ENCODE measurements around the gene BRF1. TPM values are rescaled to one million over a fixed set of nuclear protein-coding genes. Genes with fewer than 3 reads are reported as not detected.
"Not testable (repeated sequence)": the region's sequence is repeated elsewhere in the genome, so short reads cannot be mapped to it uniquely, and the experiment has no call there.

BRF1 gene
- polyA plus RNA-seq, 1 donor: 37.6 TPM

GRCh38 chr14:105333020-105333490, 32.3 kb upstream of the BRF1 start:
- DNase-seq: no peak

DNA sequence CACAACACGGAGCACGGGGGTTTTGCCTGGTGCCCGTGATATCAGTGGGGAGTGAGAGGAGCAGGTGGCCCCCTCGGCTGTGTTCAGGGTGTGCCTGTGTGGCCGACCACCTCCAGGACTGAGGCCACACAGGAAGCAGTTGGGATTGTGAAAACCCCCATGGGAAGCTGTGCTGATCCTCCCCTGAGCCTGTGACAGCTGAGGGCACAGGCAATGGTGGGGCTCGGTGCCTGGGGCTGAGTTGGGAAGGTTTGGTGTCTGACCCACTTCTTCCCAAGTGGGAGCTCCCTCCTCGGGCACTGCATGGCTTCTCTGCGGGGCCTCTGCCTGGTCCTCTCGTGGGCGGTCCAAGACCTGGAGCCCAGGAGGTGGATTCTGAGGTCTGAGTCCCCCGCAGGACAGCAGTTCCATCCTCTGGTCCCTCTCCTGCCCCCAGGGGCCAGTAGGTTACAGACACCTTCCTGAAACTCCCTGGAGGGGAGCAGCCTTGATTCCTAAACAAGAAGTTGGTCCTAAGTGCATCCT, 31.6 kb upstream of the BRF1 start:
- no peak for DNase-seq

DNA sequence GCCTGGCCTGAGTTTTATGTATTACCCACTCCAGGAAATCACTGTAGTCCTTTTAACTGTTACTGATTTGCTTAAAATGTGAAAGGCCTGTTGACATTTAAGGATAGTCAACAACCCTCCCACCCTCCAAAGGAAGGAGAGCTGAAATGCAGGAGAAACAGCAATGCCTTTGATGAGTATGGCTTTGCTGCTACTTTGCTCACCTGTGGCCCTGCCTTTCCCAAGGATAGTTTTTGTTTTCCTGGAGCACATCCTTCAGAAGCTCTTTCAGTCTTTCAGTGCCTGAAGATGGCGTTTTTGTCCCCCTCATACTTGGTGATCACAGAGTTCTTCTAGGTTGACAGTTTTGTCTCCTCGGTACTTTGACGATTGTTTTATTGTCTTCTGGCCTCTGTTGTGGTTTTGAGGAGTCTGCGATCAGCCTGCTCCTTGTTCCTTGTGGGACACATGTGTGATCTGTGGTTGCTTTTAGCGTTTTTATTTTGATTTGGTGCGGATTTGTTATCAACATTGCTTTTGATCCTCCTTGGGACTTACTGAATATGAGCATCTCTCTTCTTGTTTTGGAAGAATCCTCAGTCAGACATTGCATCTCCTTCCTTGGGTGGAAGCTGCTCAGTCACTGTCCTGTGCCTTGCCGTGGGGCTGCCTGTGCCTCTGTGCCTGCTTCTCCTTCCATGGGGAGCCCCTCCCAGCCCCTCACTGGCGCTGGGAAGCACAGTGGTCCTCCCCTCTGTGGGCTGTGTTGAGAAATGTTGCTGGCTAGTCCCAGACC, 31.0 kb upstream of the BRF1 start:
- DNase-seq: no peak

DNA sequence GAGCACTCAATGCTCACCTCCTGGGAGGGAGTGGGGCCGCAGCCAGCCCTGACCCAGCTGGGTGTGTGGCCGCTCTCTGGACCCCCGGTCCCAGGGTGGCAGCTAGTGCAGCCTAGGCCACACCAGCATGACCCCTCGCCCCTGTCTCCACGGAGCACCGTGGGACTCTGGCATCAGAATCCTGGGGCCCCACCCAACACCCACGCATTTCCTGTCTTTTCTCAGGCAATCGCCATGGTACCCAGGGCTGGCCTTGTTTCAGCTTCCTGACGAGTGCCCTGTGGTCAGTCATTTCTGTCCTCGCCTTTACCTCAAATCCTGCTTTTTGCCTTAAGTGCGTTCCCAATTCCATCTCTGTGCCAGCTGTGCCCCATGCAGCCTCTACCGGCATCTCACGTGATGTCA, 29.7 kb upstream of the BRF1 start:
- DNase-seq: no peak

- no peak for DNase-seq
Observed at GRCh38 chr14:105329411-105330150, 28.8 kb upstream of the BRF1 start.

GRCh38 chr14:105328678-105329390, 28.0 kb upstream of the BRF1 start:
- DNase-seq: no peak

- no peak for DNase-seq
Observed at GRCh38 chr14:105328070-105328677, 27.4 kb upstream of the BRF1 start.

DNA sequence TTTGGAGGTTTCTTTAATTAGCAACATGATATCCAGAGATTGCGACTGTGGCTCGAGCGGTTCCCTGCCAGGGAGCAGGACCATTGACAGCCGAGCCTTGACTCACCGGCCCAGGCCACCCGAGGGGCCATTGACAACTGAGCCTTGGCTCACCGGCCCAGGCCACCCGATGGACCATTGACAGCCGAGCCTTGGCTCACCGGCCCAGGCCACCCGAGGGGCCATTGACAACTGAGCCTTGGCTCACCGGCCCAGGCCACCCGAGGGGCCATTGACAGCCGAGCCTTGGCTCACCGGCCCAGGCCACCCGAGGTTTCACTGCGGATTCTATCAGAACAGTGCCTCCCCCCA, 26.9 kb upstream of the BRF1 start:
- not testable (repeated sequence) for DNase-seq

DNA sequence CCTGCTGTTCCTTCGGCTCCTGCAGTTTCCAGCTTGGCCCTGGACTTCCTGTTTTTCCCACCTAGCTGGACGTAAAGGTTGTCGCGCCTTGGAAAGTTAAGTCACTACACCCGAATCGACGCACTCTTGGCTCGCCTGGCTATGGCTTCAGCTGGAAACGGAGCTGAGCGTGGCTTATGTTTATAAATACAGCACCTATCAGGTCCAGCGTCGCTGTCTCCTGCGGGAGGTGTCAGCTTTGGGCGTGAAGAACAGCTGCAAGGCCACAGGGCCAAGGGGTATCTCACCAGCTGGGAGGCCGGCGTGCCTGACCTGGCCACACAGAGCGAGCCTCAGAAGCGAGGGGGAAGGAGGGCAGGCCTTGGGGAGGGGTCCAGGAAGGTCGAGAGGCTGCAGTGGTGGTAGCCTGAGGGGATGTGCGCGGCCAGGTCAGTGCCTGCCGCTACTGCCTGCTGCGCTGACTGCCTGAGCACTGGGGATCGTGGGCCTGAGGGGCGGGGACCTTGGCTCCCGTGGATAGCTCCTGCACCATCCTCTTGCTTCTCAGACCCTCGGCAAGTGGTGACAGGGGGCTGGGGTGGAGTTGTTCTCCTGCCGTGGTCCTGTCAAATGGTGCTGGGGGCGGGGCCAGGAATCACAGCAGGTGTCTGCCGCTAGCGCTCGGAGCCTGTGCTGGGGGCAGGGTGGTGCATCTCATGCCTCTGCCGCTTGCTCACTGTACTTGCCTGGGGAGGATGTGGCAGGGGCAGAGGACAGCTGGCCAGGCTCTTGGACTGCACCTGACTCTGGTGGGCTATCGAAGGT, 26.3 kb upstream of the BRF1 start:
- no peak for DNase-seq

GRCh38 chr14:105326568-105326867, 25.7 kb upstream of the BRF1 start:
- DNase-seq: no peak

GRCh38 chr14:105325716-105326567, 25.1 kb upstream of the BRF1 start:
- no peak for DNase-seq

DNA sequence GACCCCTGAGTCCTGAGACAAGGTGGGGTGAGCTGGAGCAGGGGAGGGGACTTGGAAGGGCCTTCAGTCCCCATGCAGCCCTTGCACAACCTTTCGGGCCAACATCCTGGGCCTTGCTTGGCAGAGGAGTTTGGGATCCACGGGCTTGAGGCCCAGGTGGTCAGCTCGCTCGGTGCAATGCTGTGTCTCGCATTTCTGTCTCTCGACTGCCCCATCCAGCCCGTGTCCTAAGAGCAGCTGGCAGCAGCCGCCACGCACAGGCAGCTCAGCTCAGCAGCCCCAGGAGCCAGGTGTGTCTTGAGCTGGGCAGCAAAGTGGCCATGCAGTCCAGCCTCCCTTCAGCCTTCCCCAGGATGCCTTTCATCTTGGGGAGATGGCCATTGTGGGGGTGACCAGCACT, 24.5 kb upstream of the BRF1 start:
- DNase-seq: no peak

DNA sequence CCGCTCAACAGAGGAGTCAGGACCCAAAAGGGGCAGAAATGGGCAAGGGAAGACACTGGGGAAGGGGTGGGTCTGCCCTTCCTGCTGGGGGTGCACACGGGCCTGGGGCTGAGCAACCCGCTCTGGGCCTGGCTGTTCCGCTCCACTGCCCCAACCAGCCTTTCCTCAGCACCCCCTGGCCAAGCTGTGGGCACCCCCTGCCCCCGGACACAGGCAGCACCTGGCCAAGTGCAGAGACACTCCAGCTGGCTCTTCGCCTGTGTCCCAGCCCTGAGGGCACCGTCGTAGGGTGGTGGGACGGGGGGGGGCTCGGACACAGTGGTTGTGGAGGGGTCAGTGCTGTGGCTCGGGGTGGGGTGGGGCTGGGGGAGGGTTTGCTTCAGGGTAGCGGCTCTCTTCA, 24.1 kb upstream of the BRF1 start:
- no peak for DNase-seq

GRCh38 chr14:105324080-105324778, 23.4 kb upstream of the BRF1 start:
- no peak for DNase-seq

DNA sequence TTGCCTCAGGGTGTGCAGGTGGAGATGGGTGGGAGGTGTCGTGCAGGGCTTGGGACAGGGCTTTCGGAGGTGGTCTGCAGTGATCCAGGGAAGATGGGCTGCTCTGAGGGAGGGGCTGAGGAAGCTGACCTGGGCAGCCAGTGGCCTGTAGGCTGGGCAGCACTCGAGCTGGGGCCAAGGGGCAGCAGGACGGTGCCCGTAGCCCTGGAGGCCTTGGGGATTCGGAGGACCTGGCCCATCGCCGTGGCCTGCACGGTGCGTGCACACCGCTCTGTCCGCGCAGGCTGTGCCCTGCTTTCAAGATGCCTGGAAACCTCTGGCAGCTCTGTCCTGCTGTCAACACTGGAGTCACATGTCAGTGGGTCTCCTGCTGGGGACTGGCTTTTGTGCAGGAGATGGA, 22.9 kb upstream of the BRF1 start:
- no peak for DNase-seq

DNA sequence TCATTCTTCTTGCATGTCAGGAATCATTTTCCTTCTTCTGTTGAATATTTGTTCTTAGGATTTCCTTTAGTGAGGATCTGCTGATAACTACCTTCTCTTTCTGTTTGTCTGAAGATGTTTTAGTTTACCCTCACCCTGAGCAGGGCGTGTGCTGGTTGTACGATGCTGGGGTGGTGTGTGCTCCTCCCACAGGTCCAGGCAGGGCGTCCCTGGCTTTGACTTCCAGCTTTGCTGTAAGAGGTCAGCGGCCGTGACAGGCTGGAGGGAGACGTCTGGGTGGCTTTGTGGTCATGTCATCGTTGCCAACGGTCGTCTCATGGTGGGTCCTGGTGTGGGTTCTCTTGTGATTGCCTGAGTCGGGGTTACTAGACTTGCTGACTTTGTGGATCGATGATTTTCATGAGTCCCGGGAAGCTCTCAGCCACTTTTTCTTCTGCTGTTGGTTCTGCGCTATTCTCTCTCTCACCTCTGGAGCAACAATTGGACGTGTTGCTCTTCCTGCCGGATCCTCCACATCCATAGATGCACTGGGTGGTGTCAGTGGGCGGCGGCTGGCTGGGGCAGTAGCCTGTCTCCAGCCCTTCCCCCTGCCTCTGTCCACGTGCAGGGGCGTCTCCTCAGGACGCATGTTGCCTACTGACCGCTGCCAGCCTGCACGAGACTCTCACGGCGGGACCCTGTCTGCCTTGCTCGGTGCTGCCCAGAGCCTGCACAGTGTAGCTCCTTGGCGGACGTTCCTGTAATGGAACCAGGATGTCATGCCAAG, 22.2 kb upstream of the BRF1 start:
- DNase-seq: no peak

GRCh38 chr14:105317546-105317945, 16.7 kb upstream of the BRF1 start:
- DNase-seq: no peak

- no peak for DNase-seq
Observed at GRCh38 chr14:105316968-105317510, 16.2 kb upstream of the BRF1 start.

GRCh38 chr14:105316577-105316941, 15.8 kb upstream of the BRF1 start:
- no peak for DNase-seq

All from left kidney (tissue), 2 donors.